ENCODE data around the gene BLTP2. TPM values are rescaled to one million over a fixed set of nuclear protein-coding genes. Genes with fewer than 3 reads are reported as not detected.

Gene BLTP2
- polyA plus RNA-seq, 3 donors = 46.8 to 69.2 (median 53.2) TPM

GRCh38 chr17:28641579-28641978, 3.4 kb downstream of the BLTP2 start:
- no CpG with 5 or more reads among the region's 2 CpGs for WGBS (ENCODE audit: insufficient coverage)
- H3K4me1 Mint-ChIP-seq = peaks cover 29% of the 10 kb centered on the region
- Histone ChIP-seq H3K4me1 (ENCODE audit: control insufficient read depth in 1 of 2, insufficient read depth in 2 of 2, low read length in 2 of 2) (peaks cover 22 to 31% of the 10 kb centered on the region in 2 donors), H3K36me3 (replicated peaks in 1 of 2; ENCODE audit: control insufficient read depth in 1 of 2, insufficient read depth in 2 of 2, low read length in 2 of 2) (peaks cover 62 to 70% of the 10 kb centered on the region in 2 donors), H3K27me3 (ENCODE audit: control insufficient read depth in 2 of 2, insufficient read depth in 2 of 2, low read length in 2 of 2) (no peaks in the 10 kb centered on the region), H3K27ac (ENCODE audit: low read depth in 1 of 2, low read length in 2 of 2) (peak overlapping the region in 1 of 2 donors; percentile 29), H4K20me1 (ENCODE audit: insufficient read depth, low read length) (peaks cover 65% of the 10 kb centered on the region), H3K4me2 (replicated peaks; ENCODE audit: extremely low read depth, low read length, poor library complexity, severe bottlenecking) (no peak overlapping the region), H3K9ac (ENCODE audit: insufficient read depth, low read length, poor library complexity, severe bottlenecking) (no peak overlapping the region), H3K4me3 (replicated peaks in 1 of 3; ENCODE audit: low read depth in 2 of 3, low read length in 3 of 3) (no peak overlapping the region), H2AFZ (ENCODE audit: insufficient read depth, low read depth, low read length, poor library complexity, severe bottlenecking) (no peak overlapping the region), H3K9me3 (replicated peaks in 1 of 2; ENCODE audit: control insufficient read depth in 1 of 2, insufficient read depth in 1 of 2, low read length in 2 of 2) (no peaks in the 10 kb centered on the region), H3K79me2 (ENCODE audit: insufficient read depth, low read length) (peaks cover 77% of the 10 kb centered on the region)
- H3K36me3 Mint-ChIP-seq = peaks cover 63 to 69% of the 10 kb centered on the region in 2 donors
- peaks cover 0 to 4% (median 0%) of the 10 kb centered on the region in 3 donors for H3K27me3 Mint-ChIP-seq (ENCODE audit: low read depth in 3 of 3)
- H3K27ac Mint-ChIP-seq = peak overlapping the region in 1 of 7 donors; percentile 56
- intact Hi-C loops (cut with micrococcal nuclease) = loop anchor here in 1 of 2 donors (10.0 kb wide), 1 partner anchor 73 kb away; the partner anchor contains the start of genes PROCA1, RAB34 and RPL23A
- H3K9me3 Mint-ChIP-seq = peaks cover 0 to 2% (median 0%) of the 10 kb centered on the region in 7 donors
- TF ChIP-seq CTCF (IDR thresholded peaks at IDR 0.05) = no peak
- H3K4me3 Mint-ChIP-seq = no peak overlapping the region
- DNase-seq = no peak

- no peak overlapping the region for H3K27ac ChIP-seq (ENCODE audit: low read depth in 1 of 2, low read length in 2 of 2)
- no peaks in the 10 kb centered on the region for H3K27me3 Mint-ChIP-seq (ENCODE audit: low read depth in 3 of 3)
- H3K9me3 ChIP-seq (replicated peaks in 1 of 2; ENCODE audit: control insufficient read depth in 1 of 2, insufficient read depth in 1 of 2, low read length in 2 of 2) = no peaks in the 10 kb centered on the region
- H3K9me3 Mint-ChIP-seq = no peaks in the 10 kb centered on the region
- H3K27ac Mint-ChIP-seq = no peak overlapping the region
- no peak overlapping the region for H2AFZ ChIP-seq (ENCODE audit: insufficient read depth, low read depth, low read length, poor library complexity, severe bottlenecking)
- WGBS (ENCODE audit: insufficient coverage) = no CpG with 5 or more reads among the region's 1 CpG
- H3K4me2 ChIP-seq (replicated peaks; ENCODE audit: extremely low read depth, low read length, poor library complexity, severe bottlenecking) = no peak overlapping the region
- no peak for DNase-seq
- intact Hi-C loops (cut with micrococcal nuclease) = no loop called here
- no peaks in the 10 kb centered on the region for H3K27me3 ChIP-seq (ENCODE audit: control insufficient read depth in 2 of 2, insufficient read depth in 2 of 2, low read length in 2 of 2)
- no peaks in the 10 kb centered on the region for H3K4me1 ChIP-seq (ENCODE audit: control insufficient read depth in 1 of 2, insufficient read depth in 2 of 2, low read length in 2 of 2)
- H3K79me2 ChIP-seq (ENCODE audit: insufficient read depth, low read length) = peaks cover 75% of the 10 kb centered on the region
- no peak for TF ChIP-seq CTCF (IDR thresholded peaks at IDR 0.05)
- no peak overlapping the region for H3K4me3 Mint-ChIP-seq
- H3K4me1 Mint-ChIP-seq = peaks cover 6% of the 10 kb centered on the region
- H3K36me3 Mint-ChIP-seq = peaks cover 97 to 100% of the 10 kb centered on the region in 2 donors
- peaks cover 99 to 100% of the 10 kb centered on the region in 2 donors for H3K36me3 ChIP-seq (replicated peaks in 1 of 2; ENCODE audit: control insufficient read depth in 1 of 2, insufficient read depth in 2 of 2, low read length in 2 of 2)
- no peak overlapping the region for H3K9ac ChIP-seq (ENCODE audit: insufficient read depth, low read length, poor library complexity, severe bottlenecking)
- H4K20me1 ChIP-seq (ENCODE audit: insufficient read depth, low read length) = peaks cover 96% of the 10 kb centered on the region
- H3K4me3 ChIP-seq (replicated peaks in 1 of 3; ENCODE audit: low read depth in 2 of 3, low read length in 3 of 3) = no peak overlapping the region
Observed at GRCh38 chr17:28635506-28635905, 9.5 kb downstream of the BLTP2 start.
